SK-N-SH (cell line): Measurements from ENCODE around the gene GGACT. TPM values are rescaled to one million over a fixed set of nuclear protein-coding genes. Genes with fewer than 3 reads are reported as not detected.

Source experiments
- CTCF ChIA-PET: fragments of 300-600, 350-600 bp; formaldehyde crosslinking; extraction: SDS; loops from one replicate; lab custom pipeline; 2021; lab: Yijun Ruan, JAX
- POLR2A ChIA-PET: fragments of 350-600 bp; sonication (Branson Sonifier 250); formaldehyde crosslinking; extraction: SDS; loops from one replicate; lab custom pipeline; 2020; ENCODE audit warnings: antibody characterized with exemption, inconsistent platforms; lab: Yijun Ruan, JAX
- DNase-seq: peaks from one replicate; pipeline ENCODE4 v3.0.0; 2012
- H2AFZ ChIP-seq: fragments of 200-600 bp; sonication (generic); 2 replicates; pipeline ENCODE4 v1.8.1; 2016; ENCODE audit warnings: antibody characterized with exemption, mild to moderate bottlenecking, low read depth
- H3F3A ChIP-seq: fragments of 200-600 bp; sonication (generic); replicated peaks from 2 replicates; pipeline ENCODE3; 2016; ENCODE audit warnings: antibody characterized with exemption, mild to moderate bottlenecking; ENCODE audit not compliant: insufficient read depth
- H3K27ac ChIP-seq, 2 experiments: fragments of 200-500 bp in 1 of 2; fragments of 200-600 bp in 1 of 2; sonication (Bioruptor generic) in 1 of 2; sonication (generic), shearing (Covaris generic) in 1 of 2; 2 replicates each; pipeline versions ENCODE4 v1.5.1 to v1.6.1; 2014 to 2016; ENCODE audit warnings: low read depth in 2 of 2, inconsistent platforms in 1 of 2, low read length in 1 of 2, mild to moderate bottlenecking in 1 of 2, mixed read lengths in 1 of 2
- H3K27me3 ChIP-seq: fragments of 200-600 bp; sonication (generic), shearing (Covaris generic); 2 replicates; pipeline ENCODE4 v1.6.1; 2016; ENCODE audit warnings: mixed run types; ENCODE audit not compliant: insufficient read depth
- H3K36me3 ChIP-seq, 2 experiments: fragments of 200-500 bp in 1 of 2; fragments of 200-600 bp in 1 of 2; sonication (Bioruptor generic) in 1 of 2; sonication (generic) in 1 of 2; replicated peaks in 1 of 2; 2 replicates each; pipeline versions ENCODE3 to v1.5.1; 2014 to 2016; ENCODE audit warnings: low read length in 1 of 2, mild to moderate bottlenecking in 1 of 2; ENCODE audit not compliant: insufficient read depth in 2 of 2, control insufficient read depth in 1 of 2
- H3K4me1 ChIP-seq, 2 experiments: fragments of 200-500 bp in 1 of 2; fragments of 200-600 bp in 1 of 2; sonication (Bioruptor generic) in 1 of 2; sonication (generic), shearing (Covaris generic) in 1 of 2; 2 replicates each; pipeline versions ENCODE4 v1.5.1 to v1.6.1; 2014 to 2016; ENCODE audit warnings: low read depth in 1 of 2, low read length in 1 of 2, mixed run types in 1 of 2; ENCODE audit not compliant: insufficient read depth in 2 of 2, control insufficient read depth in 1 of 2
- H3K4me2 ChIP-seq: fragments of 200-600 bp; sonication (generic), shearing (Covaris generic); 2 replicates; pipeline ENCODE4 v1.6.1; 2017; ENCODE audit warnings: mixed run types
- H3K4me3 ChIP-seq, 2 experiments: fragments of 200-500 bp in 1 of 2; fragments of 200-600 bp in 1 of 2; sonication (Bioruptor generic) in 1 of 2; sonication (generic), shearing (Covaris generic) in 1 of 2; 2 replicates each; pipeline versions ENCODE4 v1.5.1 to v1.8.1; 2014 to 2016; ENCODE audit warnings: low read depth in 2 of 2, inconsistent platforms in 1 of 2, low read length in 1 of 2, mild to moderate bottlenecking in 1 of 2, mixed read lengths in 1 of 2, moderate library complexity in 1 of 2
- H3K79me2 ChIP-seq: fragments of 200-600 bp; sonication (generic); 2 replicates; pipeline ENCODE4 v1.8.1; 2017; ENCODE audit warnings: mild to moderate bottlenecking; ENCODE audit not compliant: insufficient read depth
- H3K9ac ChIP-seq: fragments of 200-600 bp; sonication (generic); 2 replicates; pipeline ENCODE4 v1.6.1; 2017; ENCODE audit warnings: mixed run types
- H3K9me2 ChIP-seq: fragments of 200-600 bp; sonication (generic); 2 replicates; pipeline ENCODE4 v1.6.1; 2017; ENCODE audit warnings: mixed run types
- H3K9me3 ChIP-seq: fragments of 200-600 bp; sonication (generic); 2 replicates; pipeline ENCODE4 v1.6.1; 2017; ENCODE audit warnings: mixed run types, mild to moderate bottlenecking, moderate library complexity
- H4K20me1 ChIP-seq: fragments of 200-600 bp; sonication (generic); 2 replicates; pipeline ENCODE4 v1.6.1; 2017; ENCODE audit warnings: mild to moderate bottlenecking, mixed run types; ENCODE audit not compliant: insufficient read depth
- ELF1 ChIP-seq: IDR thresholded peaks from 2 replicates; pipeline ENCODE4 v1.4.0; 2012
- EP300 ChIP-seq, 2 experiments: IDR thresholded peaks; 2 replicates each; pipeline versions ENCODE4 v1.4.0 to v1.6.1; 2012; ENCODE audit warnings: borderline replicate concordance in 1 of 2, low read depth in 1 of 2, low read length in 1 of 2
- EZH2phosphoT487 ChIP-seq: fragments of 200-600 bp; sonication (generic); IDR thresholded peaks from 2 replicates; pipeline ENCODE4 v1.6.1; 2017; ENCODE audit warnings: low read depth, mixed run types, mild to moderate bottlenecking, antibody characterized with exemption, moderate library complexity, borderline replicate concordance
- FOXJ3 ChIP-seq: sonication (generic); formaldehyde crosslinking; IDR thresholded peaks from 2 replicates; pipeline ENCODE4 v1.5.1; 2020; ENCODE audit warnings: mild to moderate bottlenecking, missing genetic modification reagents
- GATA2 ChIP-seq: sonication (generic); formaldehyde crosslinking; IDR thresholded peaks from 2 replicates; pipeline ENCODE4 v1.5.0; 2020; ENCODE audit warnings: mild to moderate bottlenecking, missing genetic modification reagents
- MEF2A ChIP-seq: IDR thresholded peaks from 2 replicates; pipeline ENCODE4 v1.4.0; 2012; ENCODE audit warnings: low read depth, borderline replicate concordance
- MXI1 ChIP-seq: IDR thresholded peaks from 2 replicates; pipeline ENCODE4 v1.6.1; 2012; ENCODE audit warnings: mild to moderate bottlenecking, low read depth, low read length, improper control_type of control experiment
- NFIC ChIP-seq: IDR thresholded peaks from 2 replicates; pipeline ENCODE4 v1.4.0; 2012; ENCODE audit warnings: borderline replicate concordance
- NRF1 ChIP-seq: IDR thresholded peaks from 2 replicates; pipeline ENCODE4 v1.6.1; 2012; ENCODE audit warnings: low read depth, mild to moderate bottlenecking, low read length
- POLR2AphosphoS5 ChIP-seq: IDR thresholded peaks from 2 replicates; pipeline ENCODE4 v1.6.1; 2012; ENCODE audit warnings: low read depth, low read length
- RAD21 ChIP-seq: IDR thresholded peaks from 2 replicates; pipeline ENCODE4 v1.6.1; 2012; ENCODE audit warnings: mild to moderate bottlenecking, low read length
- RXRA ChIP-seq: IDR thresholded peaks from 2 replicates; pipeline ENCODE4 v1.4.0; 2012; ENCODE audit warnings: low read depth, mild to moderate bottlenecking, borderline replicate concordance
- SMC3 ChIP-seq: IDR thresholded peaks from 2 replicates; pipeline ENCODE4 v1.6.1; 2012; ENCODE audit warnings: low read depth, low read length, improper control_type of control experiment
- TAF1 ChIP-seq: IDR thresholded peaks from 2 replicates; pipeline ENCODE4 v1.6.1; 2012; ENCODE audit warnings: low read depth, mild to moderate bottlenecking, low read length, moderate library complexity, borderline replicate concordance
- TCF12 ChIP-seq: IDR thresholded peaks from 2 replicates; pipeline ENCODE4 v1.4.0; 2012
- TEAD4 ChIP-seq: IDR thresholded peaks from 2 replicates; pipeline ENCODE4 v1.4.0; 2012; ENCODE audit warnings: mild to moderate bottlenecking, borderline replicate concordance; ENCODE audit not compliant: insufficient read depth
- YY1 ChIP-seq: IDR thresholded peaks from 2 replicates; pipeline ENCODE4 v1.4.0; 2012; ENCODE audit warnings: low read depth, mild to moderate bottlenecking
- WGBS: methylation state at CpG from one replicate; pipeline ENCODE4 v1.1.6; 2017; ENCODE audit warnings: low lambda C conversion rate; 5-methylcytosine and 5-hydroxymethylcytosine counted together
- polyA plus RNA-seq, 3 experiments: library from polyadenylated mRNA; depleted of rRNA; stranded (reverse); fragments of >200 nt; gene quantifications; 2 replicates each; pipeline ENCODE4 v1.2.3, GENCODE V29; 2012
- TF ChIP-seq, protein P1 (sequence below): fragments of 150-350 bp; IDR thresholded peaks from 2 replicates; pipeline ENCODE4 v1.6.1; 2017; ENCODE audit warnings: antibody characterized with exemption, low read length, low read depth, borderline replicate concordance
- TF ChIP-seq, protein P2 (sequence below): IDR thresholded peaks from 2 replicates; pipeline ENCODE4 v1.4.0; 2012; ENCODE audit warnings: low read depth, borderline replicate concordance
- TF ChIP-seq, protein P3 (sequence below): IDR thresholded peaks from 2 replicates; pipeline ENCODE4; 2012
- TF ChIP-seq, protein P4 (sequence below): IDR thresholded peaks from 2 replicates; pipeline ENCODE4 v1.4.0; 2012; ENCODE audit warnings: low read depth, borderline replicate concordance

The GGACT gene
- polyA plus RNA-seq, 1 of the 3 experiments (the other 2 are of a cell fraction) = 7.1 TPM

DNA sequence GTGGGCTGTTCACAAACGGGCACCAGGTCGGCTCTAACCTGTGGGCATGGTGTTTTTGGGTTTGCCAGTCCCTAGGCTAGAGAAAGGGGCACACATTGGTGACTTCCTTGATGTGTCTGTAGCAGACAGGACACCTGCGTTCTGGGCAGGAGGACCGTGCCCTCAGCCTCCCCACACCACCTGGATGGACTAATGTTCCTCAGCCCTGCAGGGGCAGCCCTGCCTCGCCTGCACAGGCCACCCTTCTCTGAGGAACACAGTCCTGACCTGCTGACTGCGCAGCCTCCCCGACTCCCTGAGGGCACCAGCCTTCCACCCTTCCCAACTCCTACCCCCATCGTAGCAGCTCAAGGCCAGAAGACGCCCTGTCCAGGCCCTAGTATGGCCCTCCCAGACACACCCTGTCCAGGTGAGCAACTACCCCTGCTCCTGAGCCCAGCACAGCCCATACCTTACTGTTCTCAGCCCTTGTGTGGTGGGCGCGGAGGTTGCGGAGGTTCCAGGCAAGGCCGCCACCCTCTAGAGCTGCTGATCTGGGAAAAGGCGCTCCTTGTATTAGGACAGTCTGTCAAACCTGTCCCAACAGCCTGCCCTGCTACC is 55.7 kb downstream of the GGACT start:
- Histone ChIP-seq H3K36me3 (peaks cover 3 to 20% of the 10 kb centered on the region in 2 experiments), H3K4me2 (no peak overlapping the region), H3K9me3 (no peaks in the 10 kb centered on the region), H3K4me3 (no peak overlapping the region), H3K4me1 (no peaks in the 10 kb centered on the region; a peak in 1 of 4 replicates), H3K27ac (no peak overlapping the region), H3K9me2 (no peaks in the 10 kb centered on the region), H3K79me2 (no peaks in the 10 kb centered on the region), H2AFZ (no peak overlapping the region), H4K20me1 (no peaks in the 10 kb centered on the region), H3K9ac (no peak overlapping the region), H3K27me3 (no peaks in the 10 kb centered on the region), H3F3A (no peaks in the 10 kb centered on the region)
- POLR2A ChIA-PET = no interaction called here
- no peak for DNase-seq
- TF ChIP-seq TCF12 (no peak), SMC3 (no peak), NRF1 (no peak), YY1 (no peak), POLR2AphosphoS5 (no peak), MXI1 (no peak), RAD21 (no peak)
- TF ChIP-seq, protein P1, sequence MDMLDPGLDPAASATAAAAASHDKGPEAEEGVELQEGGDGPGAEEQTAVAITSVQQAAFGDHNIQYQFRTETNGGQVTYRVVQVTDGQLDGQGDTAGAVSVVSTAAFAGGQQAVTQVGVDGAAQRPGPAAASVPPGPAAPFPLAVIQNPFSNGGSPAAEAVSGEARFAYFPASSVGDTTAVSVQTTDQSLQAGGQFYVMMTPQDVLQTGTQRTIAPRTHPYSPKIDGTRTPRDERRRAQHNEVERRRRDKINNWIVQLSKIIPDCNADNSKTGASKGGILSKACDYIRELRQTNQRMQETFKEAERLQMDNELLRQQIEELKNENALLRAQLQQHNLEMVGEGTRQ = no peak
- TF ChIP-seq, protein P2, sequence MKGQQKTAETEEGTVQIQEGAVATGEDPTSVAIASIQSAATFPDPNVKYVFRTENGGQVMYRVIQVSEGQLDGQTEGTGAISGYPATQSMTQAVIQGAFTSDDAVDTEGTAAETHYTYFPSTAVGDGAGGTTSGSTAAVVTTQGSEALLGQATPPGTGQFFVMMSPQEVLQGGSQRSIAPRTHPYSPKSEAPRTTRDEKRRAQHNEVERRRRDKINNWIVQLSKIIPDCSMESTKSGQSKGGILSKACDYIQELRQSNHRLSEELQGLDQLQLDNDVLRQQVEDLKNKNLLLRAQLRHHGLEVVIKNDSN = no peak
- CTCF ChIA-PET = interaction anchor here (0.6 to 2.0 kb wide), 3 partner anchors 9 to 18 kb away, joined by 3 to 8 read pairs (median 3); no protein-coding TSS in a partner anchor
- 96% methylated on average over 13 of the region's 14 CpGs for WGBS

DNA sequence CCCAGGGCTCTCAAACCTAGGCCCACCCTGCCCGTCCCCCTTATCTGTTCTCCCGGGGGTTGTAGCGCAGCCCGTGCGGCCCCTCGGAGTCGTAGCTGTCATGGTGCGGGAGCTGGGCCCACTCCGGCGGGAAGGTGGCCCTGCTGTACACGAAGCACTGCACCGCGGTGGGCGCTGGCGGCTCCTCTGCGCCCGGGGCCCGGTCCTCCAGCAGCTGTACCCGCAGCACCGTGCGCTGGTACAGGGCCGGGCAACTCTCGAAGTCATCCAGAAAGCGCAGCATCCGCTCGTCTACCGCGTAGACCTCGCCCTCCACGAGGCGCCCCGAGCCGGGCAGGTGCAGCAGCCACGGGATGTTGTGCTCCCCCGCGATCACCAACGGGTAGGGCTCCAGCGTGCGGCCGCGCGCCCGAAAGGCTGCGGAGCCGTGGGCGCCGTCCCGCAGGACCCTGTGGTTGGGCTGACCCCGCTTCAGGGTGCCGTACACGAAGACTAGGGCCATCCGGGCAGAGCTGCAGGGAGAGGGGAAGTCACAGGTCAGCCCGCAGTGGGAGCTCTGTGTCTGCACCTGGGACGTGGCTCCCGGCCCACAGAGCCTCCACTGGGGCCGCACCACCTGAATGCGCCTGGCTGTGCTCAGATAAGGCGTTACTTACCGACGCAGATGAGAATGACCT is 56.4 kb downstream of the GGACT start:
- Histone ChIP-seq H3K4me2 (no peak overlapping the region), H3K79me2 (no peaks in the 10 kb centered on the region), H2AFZ (no peak overlapping the region), H3K4me1 (no peaks in the 10 kb centered on the region; a peak in 1 of 4 replicates), H3K27me3 (no peaks in the 10 kb centered on the region), H3K9me3 (no peaks in the 10 kb centered on the region), H4K20me1 (no peaks in the 10 kb centered on the region), H3F3A (no peaks in the 10 kb centered on the region), H3K4me3 (no peak overlapping the region), H3K9me2 (no peaks in the 10 kb centered on the region), H3K36me3 (peaks cover 3 to 23% of the 10 kb centered on the region in 2 experiments), H3K9ac (no peak overlapping the region), H3K27ac (no peak overlapping the region)
- no peak for DNase-seq
- 95% methylated on average over 21 of the region's 60 CpGs for WGBS
- TF ChIP-seq YY1 (no peak), TAF1 (no peak), RXRA (no peak), EZH2phosphoT487 (no peak), NFIC (no peak), MXI1 (no peak), FOXJ3 (no peak), SMC3 (no peak), NRF1 (no peak), MEF2A (no peak), ELF1 (no peak), TEAD4 (no peak), EP300 (IDR thresholded peaks at IDR 0.05; ENCODE audit: borderline replicate concordance in 1 of 2, low read depth in 1 of 2, low read length in 1 of 2) (no peak), GATA2 (CRISPR knock-in tag) (no peak)
- TF ChIP-seq, protein P3, sequence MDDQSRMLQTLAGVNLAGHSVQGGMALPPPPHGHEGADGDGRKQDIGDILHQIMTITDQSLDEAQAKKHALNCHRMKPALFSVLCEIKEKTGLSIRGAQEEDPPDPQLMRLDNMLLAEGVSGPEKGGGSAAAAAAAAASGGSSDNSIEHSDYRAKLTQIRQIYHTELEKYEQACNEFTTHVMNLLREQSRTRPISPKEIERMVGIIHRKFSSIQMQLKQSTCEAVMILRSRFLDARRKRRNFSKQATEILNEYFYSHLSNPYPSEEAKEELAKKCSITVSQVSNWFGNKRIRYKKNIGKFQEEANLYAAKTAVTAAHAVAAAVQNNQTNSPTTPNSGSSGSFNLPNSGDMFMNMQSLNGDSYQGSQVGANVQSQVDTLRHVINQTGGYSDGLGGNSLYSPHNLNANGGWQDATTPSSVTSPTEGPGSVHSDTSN = no peak
- TF ChIP-seq, protein P4, sequence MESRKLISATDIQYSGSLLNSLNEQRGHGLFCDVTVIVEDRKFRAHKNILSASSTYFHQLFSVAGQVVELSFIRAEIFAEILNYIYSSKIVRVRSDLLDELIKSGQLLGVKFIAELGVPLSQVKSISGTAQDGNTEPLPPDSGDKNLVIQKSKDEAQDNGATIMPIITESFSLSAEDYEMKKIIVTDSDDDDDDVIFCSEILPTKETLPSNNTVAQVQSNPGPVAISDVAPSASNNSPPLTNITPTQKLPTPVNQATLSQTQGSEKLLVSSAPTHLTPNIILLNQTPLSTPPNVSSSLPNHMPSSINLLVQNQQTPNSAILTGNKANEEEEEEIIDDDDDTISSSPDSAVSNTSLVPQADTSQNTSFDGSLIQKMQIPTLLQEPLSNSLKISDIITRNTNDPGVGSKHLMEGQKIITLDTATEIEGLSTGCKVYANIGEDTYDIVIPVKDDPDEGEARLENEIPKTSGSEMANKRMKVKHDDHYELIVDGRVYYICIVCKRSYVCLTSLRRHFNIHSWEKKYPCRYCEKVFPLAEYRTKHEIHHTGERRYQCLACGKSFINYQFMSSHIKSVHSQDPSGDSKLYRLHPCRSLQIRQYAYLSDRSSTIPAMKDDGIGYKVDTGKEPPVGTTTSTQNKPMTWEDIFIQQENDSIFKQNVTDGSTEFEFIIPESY = no peak
- CTCF ChIA-PET = interaction anchor here (0.6 to 2.5 kb wide), 5 partner anchors 10 to 18 kb away, joined by 3 to 11 read pairs (median 8); no protein-coding TSS in a partner anchor
- POLR2A ChIA-PET = no interaction called here
